Sigmoid colon (tissue), 4 donors: Measurements from ENCODE around the gene CYP27B1.

ENCODE experiments used
- EP300 ChIP-seq, 4 donors: sonication (generic); formaldehyde crosslinking; IDR thresholded peaks; one replicate each; pipeline ENCODE4 v1.6.1; 2017; ENCODE audit warnings: antibody characterized with exemption in 4 of 4
- TF ChIP-seq, protein P1 (sequence below), 4 experiments: fragments of 450-650 bp in 3 of 4; fragments of 200-600 bp in 1 of 4; IDR thresholded peaks; one replicate each; pipeline ENCODE4 v1.5.1; 2016 to 2019; ENCODE audit warnings: antibody characterized with exemption in 4 of 4, mild to moderate bottlenecking in 3 of 4, moderate library complexity in 2 of 4

DNA sequence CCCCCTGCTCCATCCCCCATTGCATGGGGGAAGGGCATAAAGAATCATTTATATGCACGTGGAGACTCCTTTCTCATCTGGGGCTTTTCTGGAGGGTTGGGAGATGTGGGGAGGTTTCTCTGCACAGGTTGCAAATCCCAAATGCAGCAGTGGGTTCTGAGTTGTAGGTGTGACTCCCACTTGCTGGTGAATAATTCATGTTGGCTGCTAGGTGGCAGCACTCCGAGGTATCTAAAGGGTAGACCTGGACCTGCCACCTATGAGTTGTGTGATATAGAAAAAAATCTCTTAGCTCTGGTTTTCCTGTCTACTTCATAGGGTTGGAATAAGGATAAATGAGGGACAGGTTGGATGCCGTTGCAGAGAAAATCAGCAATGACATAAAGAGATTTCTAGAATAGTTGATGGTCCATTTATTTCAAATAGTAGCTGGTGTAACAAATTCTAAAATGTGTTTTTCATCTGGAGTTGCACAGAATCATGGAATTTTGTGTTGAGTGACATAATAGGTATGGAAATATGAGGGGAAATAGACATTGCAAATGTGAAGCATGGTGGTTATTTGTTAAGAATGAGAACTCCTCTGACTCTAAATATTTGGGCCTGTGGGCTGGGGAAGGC is 7.4 kb downstream of the CYP27B1 start:
- TF ChIP-seq, protein P1, sequence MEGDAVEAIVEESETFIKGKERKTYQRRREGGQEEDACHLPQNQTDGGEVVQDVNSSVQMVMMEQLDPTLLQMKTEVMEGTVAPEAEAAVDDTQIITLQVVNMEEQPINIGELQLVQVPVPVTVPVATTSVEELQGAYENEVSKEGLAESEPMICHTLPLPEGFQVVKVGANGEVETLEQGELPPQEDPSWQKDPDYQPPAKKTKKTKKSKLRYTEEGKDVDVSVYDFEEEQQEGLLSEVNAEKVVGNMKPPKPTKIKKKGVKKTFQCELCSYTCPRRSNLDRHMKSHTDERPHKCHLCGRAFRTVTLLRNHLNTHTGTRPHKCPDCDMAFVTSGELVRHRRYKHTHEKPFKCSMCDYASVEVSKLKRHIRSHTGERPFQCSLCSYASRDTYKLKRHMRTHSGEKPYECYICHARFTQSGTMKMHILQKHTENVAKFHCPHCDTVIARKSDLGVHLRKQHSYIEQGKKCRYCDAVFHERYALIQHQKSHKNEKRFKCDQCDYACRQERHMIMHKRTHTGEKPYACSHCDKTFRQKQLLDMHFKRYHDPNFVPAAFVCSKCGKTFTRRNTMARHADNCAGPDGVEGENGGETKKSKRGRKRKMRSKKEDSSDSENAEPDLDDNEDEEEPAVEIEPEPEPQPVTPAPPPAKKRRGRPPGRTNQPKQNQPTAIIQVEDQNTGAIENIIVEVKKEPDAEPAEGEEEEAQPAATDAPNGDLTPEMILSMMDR (IDR thresholded peaks at IDR 0.05): no peak
- no peak for TF ChIP-seq EP300 (IDR thresholded peaks at IDR 0.05)
